HUDEP-2 (cell line): ENCODE data around the gene BEST3.
"Not testable (repeated sequence)": the region's sequence is repeated elsewhere in the genome, so short reads cannot be mapped to it uniquely, and the experiment has no call there.

Experiments used
- DNase-seq, 76 experiments: peaks; one replicate each; lab custom pipeline; 2025; ENCODE audit not compliant: unreplicated experiment in 76 of 76; lab: John Stamatoyannopoulos, UW

Gene BEST3

GRCh38 chr12:69610126-69610525 is 89.0 kb downstream of the BEST3 start:
- DNase-seq: no peak

DNA sequence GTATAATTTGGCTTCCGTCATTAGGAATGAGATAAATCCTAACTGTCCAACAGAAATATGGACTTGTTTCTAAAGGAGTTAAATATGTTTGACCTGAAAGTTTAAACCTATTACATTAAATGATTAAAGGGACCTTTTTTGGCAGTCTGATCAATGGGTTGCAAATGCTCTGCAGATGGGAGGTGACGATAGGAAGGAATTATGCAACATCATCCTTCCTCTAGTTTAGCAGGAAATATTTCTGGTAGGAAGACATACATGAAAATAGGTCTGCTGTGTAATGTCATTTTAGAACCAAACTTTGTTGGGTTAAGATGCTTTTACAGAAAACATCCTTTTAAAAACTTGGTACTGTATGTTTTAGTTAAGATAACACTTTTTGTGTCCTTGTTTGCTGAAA is 91.0 kb downstream of the BEST3 start:
- DNase-seq: no peak

- DNase-seq: not testable (repeated sequence)
Measured at GRCh38 chr12:69604275-69604674, 94.8 kb downstream of the BEST3 start.
